Right lobe of liver (tissue), 4 donors: ENCODE data around the gene SLC24A4.

Source experiments
- CTCF ChIP-seq, 4 donors: fragments of 200-600 bp in 3 of 4; fragments of 450-650 bp in 1 of 4; IDR thresholded peaks; one replicate each; pipeline versions ENCODE4 v1.5.1 to v1.8.0; 2016 to 2022; ENCODE audit warnings: antibody characterized with exemption in 4 of 4, mild to moderate bottlenecking in 2 of 4
- POLR2A ChIP-seq: fragments of 450-650 bp; IDR thresholded peaks from one replicate; pipeline ENCODE4 v1.6.1; 2017; ENCODE audit warnings: antibody characterized with exemption, mild to moderate bottlenecking
- donor health status: DM: no; HTN: no; CAD: no.
- donor health status: DM: no; HTN: no; CAD: no.
- donor health status: DM: no; HTN: yes; CAD: no.

- no peak for TF ChIP-seq CTCF (IDR thresholded peaks at IDR 0.05)
- TF ChIP-seq POLR2A = no peak
Observed at GRCh38 chr14:92277031-92277430, 45.9 kb upstream of the SLC24A4 start.
